Measurements from ENCODE around the gene SRSF2.
"Not testable (repeated sequence)": the region's sequence is repeated elsewhere in the genome, so short reads cannot be mapped to it uniquely, and the experiment has no call there.

DNA sequence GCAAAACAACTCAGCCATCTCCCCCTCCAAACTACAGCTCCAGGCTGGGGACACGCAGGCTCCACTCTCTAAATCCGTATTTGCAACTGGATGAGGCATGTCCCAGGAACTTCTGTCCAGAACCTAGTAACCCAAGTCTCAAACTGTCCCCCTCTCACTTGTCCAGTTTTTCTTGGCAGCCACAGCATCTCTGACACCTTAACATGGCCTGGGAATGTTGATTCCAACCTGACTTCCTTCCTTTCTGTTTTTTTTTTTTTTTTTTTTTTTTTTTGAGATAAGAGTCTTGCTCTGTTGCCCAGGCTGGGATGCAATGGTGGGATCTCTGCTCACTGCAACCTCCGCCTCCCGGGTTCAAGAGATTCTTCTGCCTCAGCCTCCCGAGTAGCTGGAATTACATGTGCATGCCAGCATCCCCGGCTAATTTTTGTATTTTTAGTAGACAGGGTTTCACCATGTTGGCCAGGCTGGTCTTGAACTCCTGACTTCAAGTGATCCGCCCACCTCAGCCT, 38.6 kb downstream of the SRSF2 start:
- TF ChIP-seq BHLHE40 (IDR thresholded peaks at IDR 0.05; ENCODE audit: borderline replicate concordance); SP1 (IDR thresholded peaks at IDR 0.05); SUZ12 (IDR thresholded peaks at IDR 0.05): not testable (repeated sequence)

All from HEK293T (cell line).